22Rv1 (cell line): Measurements from ENCODE around the gene ERVW-1.

Source experiments
- CTCF ChIP-seq: fragments of 450-650 bp; IDR thresholded peaks from 2 replicates; pipeline ENCODE4 v1.5.1; 2017; ENCODE audit warnings: mild to moderate bottlenecking
- ZFX ChIP-seq: fragments of 450-650 bp; IDR thresholded peaks from 2 replicates; pipeline ENCODE4 v1.6.1; 2017; ENCODE audit warnings: antibody characterized with exemption, borderline replicate concordance

- TF ChIP-seq CTCF = peak; percentile 98
- no peak for TF ChIP-seq ZFX
Observed at GRCh38 chr7:92461027-92462003, 16.4 kb downstream of the ERVW-1 start.
